HL-60 (cell line): ENCODE measurements around the gene MYO7A.

Source experiments
- DNase-seq, 2 experiments: peaks; one replicate each; pipeline ENCODE4 v3.0.0-alpha.2; 2010 to 2020; ENCODE audit warnings: low read depth in 1 of 2, low spot score in 1 of 2
- H3K27ac ChIP-seq: fragments of 250-450 bp; sonication (Bioruptor Pico); replicated peaks from 2 replicates; pipeline ENCODE4 v1.5.1; 2020; ENCODE audit warnings: mild to moderate bottlenecking, moderate library complexity
- H3K27me3 ChIP-seq: fragments of 250-450 bp; sonication (Bioruptor Pico); 2 replicates; pipeline ENCODE4 v1.5.1; 2021; ENCODE audit warnings: mild to moderate bottlenecking, moderate library complexity; ENCODE audit not compliant: insufficient read depth, poor library complexity, severe bottlenecking
- H3K4me3 ChIP-seq: replicated peaks from 2 replicates; pipeline ENCODE4 v1.5.1; 2011; ENCODE audit warnings: mild to moderate bottlenecking, control low read depth, low read length; ENCODE audit not compliant: insufficient read depth
- GABPA ChIP-seq: IDR thresholded peaks from 2 replicates; pipeline ENCODE4 v1.6.1; 2012; ENCODE audit warnings: low read depth
- POLR2AphosphoS5 ChIP-seq: IDR thresholded peaks from 2 replicates; pipeline ENCODE4 v1.6.1; 2012; ENCODE audit warnings: low read depth
- SPI1 ChIP-seq: IDR thresholded peaks from 2 replicates; pipeline ENCODE4 v1.6.1; 2012; ENCODE audit warnings: low read depth, mild to moderate bottlenecking, borderline replicate concordance
- TF ChIP-seq, protein P1 (sequence below): IDR thresholded peaks from 2 replicates; pipeline ENCODE4 v1.6.1; 2012; ENCODE audit warnings: low read depth; ENCODE audit not compliant: insufficient replicate concordance
- TF ChIP-seq, protein P2 (sequence below): IDR thresholded peaks from one replicate; pipeline ENCODE4 v1.5.1; 2011; ENCODE audit warnings: low read length, control low read depth, inconsistent platforms; ENCODE audit not compliant: insufficient read depth

Gene MYO7A

DNA sequence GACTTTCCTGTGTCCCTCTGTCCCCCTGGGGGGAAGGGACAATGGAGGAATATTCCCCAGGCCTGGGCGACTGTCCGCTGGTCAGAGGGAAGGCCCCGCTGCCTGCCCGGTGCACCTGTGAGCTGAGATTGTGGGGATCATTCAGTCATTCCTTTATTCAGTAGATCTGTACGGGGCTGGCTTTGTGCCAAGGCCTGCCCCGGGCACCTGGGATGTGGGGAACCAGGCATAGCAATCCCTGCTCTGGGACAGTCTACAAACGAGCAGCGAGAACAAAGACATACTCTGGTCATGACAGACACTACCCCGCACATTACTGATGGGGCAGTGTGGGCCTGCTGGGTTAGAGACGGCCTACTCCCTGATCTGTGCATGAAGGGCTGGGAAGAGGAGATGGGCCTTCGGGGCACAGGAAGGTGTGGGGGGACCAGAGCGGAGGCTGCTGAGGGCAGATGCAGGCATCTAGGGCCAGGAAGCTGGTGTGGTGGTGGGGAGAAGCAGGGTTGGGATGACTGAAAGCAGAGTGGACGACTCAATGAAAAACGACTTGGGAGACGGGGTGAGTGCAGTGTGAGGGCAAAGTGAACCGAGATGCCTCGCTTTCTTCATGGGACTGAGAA, 1.8 kb upstream of the MYO7A start:
- no peak overlapping the region for H3K27ac ChIP-seq
- no peak for DNase-seq
- H3K27me3 ChIP-seq, result no peaks in the 10 kb centered on the region
- no peak overlapping the region for H3K4me3 ChIP-seq
- TF ChIP-seq GABPA, result no peak

DNA sequence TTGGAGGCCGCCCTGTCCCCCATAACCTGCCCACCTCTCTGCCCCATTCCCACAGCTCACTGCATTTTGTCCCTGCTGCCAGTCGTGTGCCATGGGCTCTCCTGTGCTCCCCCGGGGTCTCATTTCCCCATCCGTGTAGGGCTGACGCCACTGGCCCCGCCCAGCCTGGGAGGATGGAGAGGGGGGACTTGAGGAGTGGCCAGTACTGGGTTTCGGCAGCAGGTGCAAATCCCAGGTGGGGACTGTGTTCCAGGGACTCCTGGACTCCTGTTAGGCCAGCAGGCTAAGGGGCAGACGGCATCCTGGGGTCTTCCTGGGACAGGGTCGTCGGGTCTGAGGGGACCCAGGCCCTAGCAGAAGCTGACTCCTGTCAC, 1.2 kb upstream of the MYO7A start:
- Histone ChIP-seq H3K27me3 (no peaks in the 10 kb centered on the region), H3K27ac (no peak overlapping the region), H3K4me3 (peak overlapping the region; percentile 36)
- TF ChIP-seq SPI1 (no peak), GABPA (no peak), POLR2AphosphoS5 (no peak)
- TF ChIP-seq, protein P1, sequence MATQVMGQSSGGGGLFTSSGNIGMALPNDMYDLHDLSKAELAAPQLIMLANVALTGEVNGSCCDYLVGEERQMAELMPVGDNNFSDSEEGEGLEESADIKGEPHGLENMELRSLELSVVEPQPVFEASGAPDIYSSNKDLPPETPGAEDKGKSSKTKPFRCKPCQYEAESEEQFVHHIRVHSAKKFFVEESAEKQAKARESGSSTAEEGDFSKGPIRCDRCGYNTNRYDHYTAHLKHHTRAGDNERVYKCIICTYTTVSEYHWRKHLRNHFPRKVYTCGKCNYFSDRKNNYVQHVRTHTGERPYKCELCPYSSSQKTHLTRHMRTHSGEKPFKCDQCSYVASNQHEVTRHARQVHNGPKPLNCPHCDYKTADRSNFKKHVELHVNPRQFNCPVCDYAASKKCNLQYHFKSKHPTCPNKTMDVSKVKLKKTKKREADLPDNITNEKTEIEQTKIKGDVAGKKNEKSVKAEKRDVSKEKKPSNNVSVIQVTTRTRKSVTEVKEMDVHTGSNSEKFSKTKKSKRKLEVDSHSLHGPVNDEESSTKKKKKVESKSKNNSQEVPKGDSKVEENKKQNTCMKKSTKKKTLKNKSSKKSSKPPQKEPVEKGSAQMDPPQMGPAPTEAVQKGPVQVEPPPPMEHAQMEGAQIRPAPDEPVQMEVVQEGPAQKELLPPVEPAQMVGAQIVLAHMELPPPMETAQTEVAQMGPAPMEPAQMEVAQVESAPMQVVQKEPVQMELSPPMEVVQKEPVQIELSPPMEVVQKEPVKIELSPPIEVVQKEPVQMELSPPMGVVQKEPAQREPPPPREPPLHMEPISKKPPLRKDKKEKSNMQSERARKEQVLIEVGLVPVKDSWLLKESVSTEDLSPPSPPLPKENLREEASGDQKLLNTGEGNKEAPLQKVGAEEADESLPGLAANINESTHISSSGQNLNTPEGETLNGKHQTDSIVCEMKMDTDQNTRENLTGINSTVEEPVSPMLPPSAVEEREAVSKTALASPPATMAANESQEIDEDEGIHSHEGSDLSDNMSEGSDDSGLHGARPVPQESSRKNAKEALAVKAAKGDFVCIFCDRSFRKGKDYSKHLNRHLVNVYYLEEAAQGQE, result no peak
- TF ChIP-seq, protein P2, sequence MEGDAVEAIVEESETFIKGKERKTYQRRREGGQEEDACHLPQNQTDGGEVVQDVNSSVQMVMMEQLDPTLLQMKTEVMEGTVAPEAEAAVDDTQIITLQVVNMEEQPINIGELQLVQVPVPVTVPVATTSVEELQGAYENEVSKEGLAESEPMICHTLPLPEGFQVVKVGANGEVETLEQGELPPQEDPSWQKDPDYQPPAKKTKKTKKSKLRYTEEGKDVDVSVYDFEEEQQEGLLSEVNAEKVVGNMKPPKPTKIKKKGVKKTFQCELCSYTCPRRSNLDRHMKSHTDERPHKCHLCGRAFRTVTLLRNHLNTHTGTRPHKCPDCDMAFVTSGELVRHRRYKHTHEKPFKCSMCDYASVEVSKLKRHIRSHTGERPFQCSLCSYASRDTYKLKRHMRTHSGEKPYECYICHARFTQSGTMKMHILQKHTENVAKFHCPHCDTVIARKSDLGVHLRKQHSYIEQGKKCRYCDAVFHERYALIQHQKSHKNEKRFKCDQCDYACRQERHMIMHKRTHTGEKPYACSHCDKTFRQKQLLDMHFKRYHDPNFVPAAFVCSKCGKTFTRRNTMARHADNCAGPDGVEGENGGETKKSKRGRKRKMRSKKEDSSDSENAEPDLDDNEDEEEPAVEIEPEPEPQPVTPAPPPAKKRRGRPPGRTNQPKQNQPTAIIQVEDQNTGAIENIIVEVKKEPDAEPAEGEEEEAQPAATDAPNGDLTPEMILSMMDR, result no peak
- no peak for DNase-seq

- H3K27ac ChIP-seq, result no peak overlapping the region
- TF ChIP-seq SPI1 (no peak), POLR2AphosphoS5 (no peak)
- TF ChIP-seq, protein P1, result no peak
- TF ChIP-seq, protein P2, result peak; percentile 80
- DNase-seq, result peak; percentile 25 to 37
- peak overlapping the region; percentile 36 for H3K4me3 ChIP-seq
- H3K27me3 ChIP-seq, result no peaks in the 10 kb centered on the region
Measured at GRCh38 chr11:77127235-77127911, 673 bp upstream of the MYO7A start.

DNA sequence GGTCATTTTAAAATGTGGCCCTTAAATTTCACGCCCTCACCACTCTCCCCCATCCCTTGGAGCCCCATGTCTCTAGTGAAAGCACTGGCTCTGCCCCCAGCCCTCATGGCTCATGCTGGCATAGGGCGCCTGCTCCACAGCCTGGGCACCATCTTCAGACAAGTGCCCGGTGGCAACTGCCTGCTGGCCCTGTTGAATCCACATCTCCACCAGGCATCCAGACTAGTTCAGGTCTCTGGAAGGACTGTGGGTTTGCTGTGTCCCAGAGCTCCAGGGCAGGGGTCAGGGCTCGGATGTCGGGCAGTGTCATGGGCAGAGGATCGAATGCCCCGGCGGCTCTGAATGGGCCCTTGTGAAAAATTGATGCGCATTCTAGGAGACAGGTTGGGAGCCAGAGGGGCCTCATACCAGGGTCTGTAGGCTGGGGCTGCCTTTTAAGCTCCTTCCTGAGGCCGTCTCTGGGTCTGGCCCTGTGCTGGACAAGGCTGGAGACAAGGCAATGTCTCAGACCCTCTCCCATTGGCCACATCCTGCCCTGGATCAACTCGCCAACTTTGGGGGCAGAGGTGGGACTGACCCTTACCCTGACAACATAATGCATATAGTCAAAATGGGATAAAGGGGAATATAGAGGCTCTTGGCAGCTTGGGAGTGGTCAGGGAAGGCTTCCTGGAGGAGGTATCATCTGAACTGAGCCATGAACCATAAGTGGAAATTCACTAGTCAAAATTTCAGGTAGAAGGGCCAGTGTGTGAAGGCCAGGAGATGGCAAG, 1.2 kb downstream of the MYO7A start:
- DNase-seq, result no peak
- Histone ChIP-seq H3K4me3 (no peak overlapping the region), H3K27ac (no peak overlapping the region), H3K27me3 (no peaks in the 10 kb centered on the region)
- TF ChIP-seq, protein P2, result no peak
- TF ChIP-seq GABPA (no peak), SPI1 (no peak), POLR2AphosphoS5 (no peak)
- TF ChIP-seq, protein P1, result no peak
